IPS-20b (cell line): Measurements from ENCODE around the gene KIF22.

Source experiments
- H3K27ac ChIP-seq: one replicate; pipeline ENCODE4 v1.5.1; 2013; ENCODE audit warnings: low read length
- H3K27me3 ChIP-seq: 2 replicates; pipeline ENCODE4 v1.6.1; 2013; ENCODE audit warnings: mild to moderate bottlenecking, low read length, inconsistent platforms; ENCODE audit not compliant: insufficient read depth
- H3K36me3 ChIP-seq: 2 replicates; pipeline ENCODE4 v1.6.1; 2013; ENCODE audit warnings: low read depth, mild to moderate bottlenecking, inconsistent platforms, low read length, moderate library complexity; ENCODE audit not compliant: insufficient read depth
- H3K4me1 ChIP-seq: 2 replicates; pipeline ENCODE4 v1.6.1; 2013; ENCODE audit warnings: mild to moderate bottlenecking, control low read depth, inconsistent platforms, low read length, moderate library complexity; ENCODE audit not compliant: insufficient read depth
- H3K4me3 ChIP-seq: 2 replicates; pipeline ENCODE4 v1.5.1; 2013; ENCODE audit warnings: mild to moderate bottlenecking, low read length, inconsistent platforms
- H3K9ac ChIP-seq: 2 replicates; pipeline ENCODE4 v1.6.1; 2013; ENCODE audit warnings: low read depth, mild to moderate bottlenecking, inconsistent platforms, low read length, moderate library complexity
- H3K9me3 ChIP-seq: 2 replicates; pipeline ENCODE4 v1.6.1; 2013; ENCODE audit warnings: mild to moderate bottlenecking, low read depth, low read length, inconsistent platforms; ENCODE audit not compliant: insufficient read depth

The KIF22 gene

GRCh38 chr16:29806641-29807425 lies 16.3 kb downstream of the KIF22 start:
- peaks cover 58% of the 10 kb centered on the region for H3K36me3 ChIP-seq
- H3K4me3 ChIP-seq = peak overlapping the region; percentile 96
- H3K27ac ChIP-seq = peak overlapping the region; percentile 89
- peak overlapping the region; percentile 94 for H3K9ac ChIP-seq
- no peaks in the 10 kb centered on the region for H3K9me3 ChIP-seq
- H3K4me1 ChIP-seq = peaks cover 24% of the 10 kb centered on the region
- no peaks in the 10 kb centered on the region for H3K27me3 ChIP-seq

GRCh38 chr16:29807426-29808218 lies 17.1 kb downstream of the KIF22 start:
- peaks cover 24% of the 10 kb centered on the region for H3K4me1 ChIP-seq
- peaks cover 50% of the 10 kb centered on the region for H3K36me3 ChIP-seq
- H3K27ac ChIP-seq = peak overlapping the region; percentile 89
- no peaks in the 10 kb centered on the region for H3K9me3 ChIP-seq
- H3K9ac ChIP-seq = peak overlapping the region; percentile 94
- H3K4me3 ChIP-seq = peak overlapping the region; percentile 96
- no peaks in the 10 kb centered on the region for H3K27me3 ChIP-seq

GRCh38 chr16:29808219-29808900 lies 17.8 kb downstream of the KIF22 start:
- Histone ChIP-seq H3K27ac (no peak overlapping the region), H3K9me3 (no peaks in the 10 kb centered on the region), H3K4me1 (peaks cover 24% of the 10 kb centered on the region), H3K27me3 (no peaks in the 10 kb centered on the region), H3K36me3 (peaks cover 43% of the 10 kb centered on the region), H3K4me3 (peak overlapping the region; percentile 96), H3K9ac (peak overlapping the region; percentile 94)

- Histone ChIP-seq H3K9ac (peak overlapping the region; percentile 94; the same call in 1 of the 2 replicates), H3K9me3 (no peaks in the 10 kb centered on the region), H3K27me3 (no peaks in the 10 kb centered on the region), H3K36me3 (peaks cover 35% of the 10 kb centered on the region), H3K27ac (no peak overlapping the region), H3K4me1 (peaks cover 21% of the 10 kb centered on the region), H3K4me3 (peak overlapping the region; percentile 96; the same call in 1 of the 2 replicates)
Observed at GRCh38 chr16:29809031-29809747, 18.6 kb downstream of the KIF22 start.

GRCh38 chr16:29809850-29810698 lies 19.5 kb downstream of the KIF22 start:
- H3K4me3 ChIP-seq = peak overlapping the region; percentile 98
- H3K4me1 ChIP-seq = peaks cover 17% of the 10 kb centered on the region
- peak overlapping the region; percentile 68; the same call in 1 of the 2 replicates for H3K9ac ChIP-seq
- peak overlapping the region; percentile 12 for H3K27ac ChIP-seq
- peaks cover 31% of the 10 kb centered on the region for H3K36me3 ChIP-seq
- no peaks in the 10 kb centered on the region for H3K27me3 ChIP-seq
- H3K9me3 ChIP-seq = no peaks in the 10 kb centered on the region

- Histone ChIP-seq H3K36me3 (peaks cover 31% of the 10 kb centered on the region), H3K9ac (peak overlapping the region; percentile 68; the same call in 1 of the 2 replicates), H3K27ac (peak overlapping the region; percentile 12), H3K4me1 (peaks cover 17% of the 10 kb centered on the region), H3K27me3 (no peaks in the 10 kb centered on the region), H3K4me3 (peak overlapping the region; percentile 98), H3K9me3 (no peaks in the 10 kb centered on the region)
Observed at GRCh38 chr16:29810699-29811169, 20.2 kb downstream of the KIF22 start.

- Histone ChIP-seq H3K9ac (peak overlapping the region; percentile 82; the same call in 1 of the 2 replicates), H3K4me3 (peak overlapping the region; percentile 98), H3K27ac (peak overlapping the region; percentile 23), H3K4me1 (peaks cover 17% of the 10 kb centered on the region), H3K27me3 (no peaks in the 10 kb centered on the region), H3K36me3 (peaks cover 31% of the 10 kb centered on the region), H3K9me3 (no peaks in the 10 kb centered on the region)
Observed at GRCh38 chr16:29811170-29811895, 20.8 kb downstream of the KIF22 start.

GRCh38 chr16:29811896-29812665 lies 21.5 kb downstream of the KIF22 start, which contains the start of gene PRRT2:
TSS of gene PRRT2 (plus strand) at chr16:29812193. CDS start at chr16:29813055, 862 bp downstream.
- H3K4me1 ChIP-seq = peaks cover 17% of the 10 kb centered on the region
- H3K4me3 ChIP-seq = peak within 1 kb of the TSS; percentile 98
- no peaks in the 10 kb centered on the region for H3K27me3 ChIP-seq
- no peaks in the 10 kb centered on the region for H3K9me3 ChIP-seq
- H3K27ac ChIP-seq = peak within 1 kb of the TSS; percentile 23
- peak within 1 kb of the TSS; percentile 82; the same call in 1 of the 2 replicates for H3K9ac ChIP-seq
- peaks cover 31% of the 10 kb centered on the region for H3K36me3 ChIP-seq

GRCh38 chr16:29812754-29813643 lies 22.4 kb downstream of the KIF22 start:
- H3K27ac ChIP-seq = no peak overlapping the region

More at GRCh38 chr16:29812754-29813643, 22.4 kb downstream of the KIF22 start:
- Histone ChIP-seq H3K27me3 (no peaks in the 10 kb centered on the region), H3K9ac (peak overlapping the region; percentile 95; the same call in 1 of the 2 replicates), H3K36me3 (peaks cover 27% of the 10 kb centered on the region), H3K4me1 (peaks cover 17% of the 10 kb centered on the region), H3K4me3 (peak overlapping the region; percentile 98), H3K9me3 (no peaks in the 10 kb centered on the region)
